Stimulated activated CD4-positive, alpha-beta T cell treated with anti-CD3 and anti-CD28 coated beads, Interleukin-15, amount 100 ng/mL, for 24 hours (primary cell): ENCODE measurements around the gene ZNF180.
"Not testable (repeated sequence)": the region's sequence is repeated elsewhere in the genome, so short reads cannot be mapped to it uniquely, and the experiment has no call there.

Experiments used
- DNase-seq: peaks from one replicate; pipeline ENCODE4 v3.0.0-alpha.2; 2020

ZNF180 gene

DNA sequence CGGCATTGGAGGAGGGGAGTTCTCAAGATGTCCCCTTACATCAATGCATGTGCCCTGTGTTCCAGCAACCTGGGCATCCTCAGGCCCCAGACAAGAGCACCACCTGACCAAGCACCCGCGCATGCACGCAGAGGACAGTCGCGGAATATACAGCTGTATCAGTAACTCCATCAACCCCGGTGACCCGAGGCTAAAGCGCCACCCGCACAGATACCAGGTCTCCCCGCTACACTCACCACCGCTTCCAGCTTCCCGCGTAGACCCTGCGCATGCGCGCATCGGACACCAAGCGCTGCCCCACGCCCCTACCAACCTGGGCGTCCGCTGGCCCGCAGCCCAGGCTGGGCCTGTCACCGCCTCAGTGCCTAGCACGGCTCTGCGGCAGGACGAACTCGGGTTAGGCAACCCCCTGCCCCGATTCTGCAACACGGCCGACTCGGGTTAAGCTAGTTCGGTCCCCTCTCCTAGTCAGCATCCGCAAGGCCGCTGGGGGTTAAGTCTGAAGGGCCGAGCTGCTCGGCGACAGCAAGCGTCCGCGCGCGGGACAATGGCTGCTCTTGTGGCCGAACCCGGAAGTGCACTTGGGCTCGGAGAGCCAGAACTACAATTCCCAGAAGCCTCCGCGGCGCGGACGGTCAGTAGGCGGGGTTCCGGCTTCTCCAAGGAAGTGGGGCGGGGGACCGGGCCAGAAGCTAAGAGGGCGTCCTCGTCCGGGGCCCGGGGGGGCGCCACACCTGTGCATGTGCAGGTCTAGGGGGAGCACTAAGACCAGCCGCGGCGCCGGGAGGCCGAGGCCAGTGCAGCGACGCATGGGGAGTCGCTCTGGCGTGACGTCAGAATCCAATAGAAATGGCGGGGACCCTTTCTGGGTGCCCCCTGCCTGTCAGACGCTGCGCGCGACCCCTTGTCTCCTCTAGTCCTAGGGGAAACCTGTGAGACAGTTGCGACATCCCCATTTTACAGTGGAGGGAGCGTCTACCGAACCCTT lies at the start of gene ZNF180:
Gene ZNF180 (minus strand): TSS at position 561 of the 988 bp plus-strand sequence. CDS start 3,188 bp downstream, outside the sequence.
- peak; percentile 97 for DNase-seq

DNA sequence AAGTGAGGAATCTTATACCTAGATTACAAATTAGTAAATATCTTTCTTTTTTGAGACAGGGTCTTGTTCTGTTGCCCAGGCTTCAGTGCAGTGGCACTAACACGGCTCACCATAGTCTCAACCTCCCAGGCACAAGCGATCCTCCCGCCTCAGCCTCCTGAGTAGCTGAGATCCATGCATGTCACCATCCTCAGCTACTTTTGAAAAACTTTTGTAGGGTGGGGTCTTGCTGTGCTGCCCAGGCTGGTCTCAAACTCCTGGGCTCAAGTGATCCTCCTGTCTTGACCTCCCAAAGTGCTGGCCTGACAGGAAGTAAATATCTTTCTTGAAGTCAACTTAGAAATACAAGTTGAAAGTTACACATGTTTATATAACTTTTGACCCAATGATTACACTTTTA lies 49.2 kb upstream of the ZNF180 start:
- DNase-seq = no peak

DNA sequence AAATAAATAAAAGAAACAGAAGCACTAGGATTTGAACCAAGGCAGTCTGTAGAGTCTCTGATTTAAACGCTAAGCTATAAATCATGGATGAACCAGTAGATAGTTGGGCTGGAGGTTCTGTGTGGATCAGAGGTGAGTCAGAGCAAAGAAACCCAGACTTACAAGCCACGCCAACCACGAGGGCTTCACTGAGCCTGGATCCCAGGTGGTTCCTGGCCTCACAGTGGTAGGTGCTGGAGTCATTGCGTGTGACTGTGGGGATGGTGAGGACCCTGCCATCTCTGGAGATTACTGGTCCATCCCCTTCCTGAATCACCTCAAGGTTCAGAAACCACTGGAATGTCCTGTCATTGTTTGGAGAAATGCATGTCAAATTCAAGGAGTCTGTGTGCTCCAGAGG lies 48.4 kb upstream of the ZNF180 start:
- DNase-seq = no peak

DNA sequence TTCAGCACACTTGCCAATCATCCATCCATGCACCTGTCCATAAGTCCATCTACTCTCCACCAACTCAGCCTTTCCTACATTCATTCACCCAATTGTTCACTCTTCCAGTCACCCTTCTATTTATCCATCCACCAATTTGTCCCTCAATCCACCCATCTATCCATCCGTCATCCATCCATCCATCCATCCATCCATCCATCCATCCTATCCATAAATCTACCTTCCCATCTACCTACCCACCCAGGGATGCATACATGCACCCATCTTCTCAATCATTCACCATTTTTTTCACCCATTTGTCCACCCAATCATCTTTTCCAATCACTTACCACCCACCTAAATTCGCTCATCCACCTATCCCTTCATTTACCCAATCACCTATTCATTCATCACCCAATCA lies 43.7 kb upstream of the ZNF180 start:
- DNase-seq = no peak

DNA sequence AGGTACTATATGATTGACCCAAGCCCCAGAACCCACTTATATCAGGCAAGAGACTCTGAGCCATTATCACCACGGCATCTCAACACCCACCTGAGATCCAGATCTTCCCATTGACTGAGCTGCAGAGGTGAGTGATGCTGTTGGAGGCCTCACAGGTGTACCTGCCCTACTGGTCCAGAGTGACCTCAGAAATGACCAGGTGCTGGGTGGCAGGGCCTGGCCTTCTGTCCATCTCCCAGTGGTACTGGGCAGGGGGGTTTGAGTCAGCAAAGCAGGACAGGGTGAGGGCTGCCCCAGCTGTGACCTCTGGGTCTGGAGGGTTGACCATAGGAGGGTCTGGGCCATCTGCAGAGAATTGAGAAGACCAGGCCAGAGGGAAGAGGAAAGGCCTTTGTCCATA lies 42.3 kb upstream of the ZNF180 start:
- DNase-seq = no peak

DNA sequence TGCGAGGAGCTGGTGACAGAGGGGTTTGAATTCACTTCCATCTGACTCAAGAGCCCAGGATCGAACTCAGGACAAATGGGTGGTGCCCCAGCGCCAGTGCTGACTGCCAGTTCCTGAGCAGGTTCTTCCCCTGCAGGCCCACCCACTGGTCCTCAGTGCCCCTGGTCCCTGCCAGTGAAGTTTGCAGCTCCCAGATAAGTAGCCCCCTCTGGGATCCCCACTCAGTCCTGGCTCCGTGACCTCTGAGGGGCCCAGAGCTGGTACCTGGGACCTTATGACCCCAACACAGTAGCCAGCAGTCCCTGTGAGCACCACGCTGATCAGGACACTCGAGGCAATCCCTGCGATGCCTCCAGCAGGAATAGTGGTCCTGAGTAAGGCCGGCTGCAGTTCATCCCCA lies 40.4 kb upstream of the ZNF180 start:
- no peak for DNase-seq

DNA sequence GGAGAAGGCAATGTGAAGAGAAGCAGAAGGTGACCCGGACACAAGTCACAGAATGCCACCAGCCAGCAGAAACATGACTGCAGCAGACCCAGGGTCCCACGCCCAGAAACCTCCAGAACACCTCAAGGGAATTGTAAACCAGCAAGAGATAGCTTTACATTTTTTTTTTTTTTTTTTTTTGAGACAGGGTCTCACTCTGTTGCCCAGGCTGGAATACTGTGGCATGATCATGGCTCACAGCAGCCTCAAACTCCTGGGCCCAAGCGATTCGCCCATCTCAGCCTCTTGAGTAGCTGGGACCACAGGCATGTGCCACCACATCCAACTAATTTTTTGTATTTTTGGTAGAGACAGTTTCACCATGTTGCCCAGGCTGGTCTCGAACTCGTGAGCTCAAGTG lies 39.7 kb upstream of the ZNF180 start:
- DNase-seq = no peak

DNA sequence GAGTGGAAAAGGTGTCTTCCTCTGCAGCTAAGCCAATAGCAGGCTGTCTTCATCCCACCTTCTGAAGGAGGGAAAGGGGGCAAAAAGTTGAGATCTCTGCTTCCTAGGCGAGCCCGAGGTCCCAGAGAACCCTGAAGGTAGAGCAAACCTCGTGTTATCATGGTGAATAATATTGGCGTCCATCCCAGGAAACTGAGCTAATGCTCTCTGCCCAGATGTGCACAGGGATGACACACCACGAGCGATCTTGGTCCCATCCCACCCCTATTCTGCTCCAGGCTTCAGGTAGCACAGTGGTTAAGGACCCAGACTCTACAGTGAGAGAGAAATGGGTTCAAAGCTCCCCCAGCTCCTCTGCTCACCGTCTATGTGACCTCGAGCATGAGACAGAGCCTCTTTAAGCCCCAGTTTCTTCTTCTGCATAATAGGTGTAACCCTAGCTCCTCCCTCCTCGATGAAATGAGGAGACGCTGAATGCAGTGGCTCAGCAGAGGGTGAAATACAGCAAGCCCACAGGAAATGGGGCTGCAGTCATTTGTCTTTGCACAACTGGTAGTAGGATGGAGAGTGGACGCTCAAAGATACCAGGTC lies 39.0 kb upstream of the ZNF180 start:
- no peak for DNase-seq

DNA sequence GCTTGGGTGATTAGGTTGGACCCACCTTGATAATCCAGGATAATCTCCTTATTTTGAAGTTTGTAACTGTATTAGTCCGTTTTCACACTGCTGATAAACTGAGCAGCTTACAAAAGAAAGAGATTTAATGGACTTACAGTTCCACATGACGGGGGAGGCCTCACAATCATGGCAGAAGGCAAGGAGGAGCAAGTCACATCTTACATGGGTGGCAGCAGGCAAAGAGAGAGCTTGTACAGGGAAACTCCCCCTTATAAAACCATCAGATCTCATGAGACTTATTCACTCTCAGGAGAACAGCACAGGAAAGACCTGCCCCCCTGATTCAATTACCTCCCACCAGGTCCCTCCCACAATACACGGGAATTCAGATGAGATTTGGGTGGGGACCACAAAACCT lies 35.0 kb upstream of the ZNF180 start:
- not testable (repeated sequence) for DNase-seq

DNA sequence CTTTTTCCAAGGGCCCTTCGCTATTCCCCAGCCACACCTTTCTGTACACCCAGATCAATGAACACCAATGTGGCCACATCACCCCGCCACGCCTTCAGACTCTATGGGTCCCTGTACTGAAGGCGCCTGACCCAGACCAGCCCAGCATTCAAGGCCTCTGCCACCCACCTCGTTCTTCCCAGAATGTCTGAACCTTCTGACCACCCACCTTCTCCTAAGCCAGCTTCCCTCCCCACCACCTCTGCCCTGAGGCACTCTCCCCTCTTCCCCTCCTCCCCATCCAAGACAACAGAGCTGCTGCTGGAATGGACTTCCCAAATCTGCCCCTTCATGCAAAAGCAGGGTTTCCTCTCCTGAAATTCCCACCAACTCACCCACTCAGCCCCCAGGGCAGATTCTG lies 32.5 kb upstream of the ZNF180 start:
- no peak for DNase-seq

DNA sequence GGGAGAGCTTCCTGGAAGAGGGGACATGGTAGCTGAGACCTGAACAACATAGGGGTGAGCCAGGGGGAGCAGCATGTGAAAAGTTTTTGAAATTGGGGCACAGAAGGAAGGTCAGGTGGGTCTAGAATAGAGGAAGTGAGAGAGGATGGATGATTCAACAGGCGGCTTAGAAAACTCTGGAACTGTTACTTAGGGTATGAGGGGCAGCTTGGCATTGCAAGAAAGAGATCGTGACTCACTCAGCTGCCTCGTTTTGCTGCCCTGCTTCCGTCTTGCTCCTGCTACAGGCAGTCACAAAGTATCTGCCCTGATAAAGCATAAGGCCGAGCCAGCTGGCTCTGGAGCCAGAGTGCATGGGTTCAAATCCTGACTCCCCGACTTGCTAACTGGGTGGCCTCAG lies 30.5 kb upstream of the ZNF180 start:
- DNase-seq = no peak

DNA sequence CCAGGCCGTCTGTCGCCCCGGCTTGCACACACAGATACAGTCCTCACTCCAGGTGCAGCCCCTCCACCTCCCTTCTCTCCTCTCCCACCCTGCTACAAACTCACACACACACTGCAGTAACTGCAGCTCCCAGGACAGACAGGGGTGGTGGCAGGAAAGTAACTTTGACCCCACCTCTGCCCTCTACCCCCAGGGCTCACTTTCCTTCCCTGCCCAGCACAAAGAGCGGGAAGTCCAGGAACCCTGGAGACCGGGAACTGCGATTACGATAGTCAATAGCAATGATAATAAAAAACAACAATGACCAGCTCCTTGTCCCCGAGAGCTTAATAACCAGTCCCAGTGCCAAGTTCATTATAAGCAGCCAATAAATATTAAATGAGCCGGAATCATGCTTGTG lies 29.2 kb upstream of the ZNF180 start, which contains the start of gene CEACAM20:
Gene CEACAM20 (minus strand): TSS at position 140 of the 400 bp plus-strand sequence. CDS start 166 bp downstream, outside the sequence.
- DNase-seq = no peak

DNA sequence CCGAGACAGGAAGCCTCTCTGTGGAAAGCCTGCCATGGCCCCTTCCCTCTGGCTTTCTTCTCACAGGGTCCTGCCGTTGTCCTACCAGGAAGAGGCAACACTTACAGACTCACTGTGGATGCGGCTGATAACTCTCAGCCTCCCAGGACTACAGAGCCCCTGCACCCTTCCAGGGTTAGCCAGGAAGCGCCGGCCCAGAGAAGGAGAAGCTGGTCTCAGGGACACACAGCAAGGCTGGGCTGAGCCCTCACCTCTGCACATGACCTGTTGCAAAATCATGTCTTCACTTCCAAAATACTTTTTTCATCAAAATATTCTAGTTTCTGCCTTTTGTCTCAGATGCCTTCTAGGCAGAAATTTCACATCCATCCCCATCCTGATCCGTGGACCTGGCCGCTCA lies 27.2 kb upstream of the ZNF180 start:
- DNase-seq = no peak

DNA sequence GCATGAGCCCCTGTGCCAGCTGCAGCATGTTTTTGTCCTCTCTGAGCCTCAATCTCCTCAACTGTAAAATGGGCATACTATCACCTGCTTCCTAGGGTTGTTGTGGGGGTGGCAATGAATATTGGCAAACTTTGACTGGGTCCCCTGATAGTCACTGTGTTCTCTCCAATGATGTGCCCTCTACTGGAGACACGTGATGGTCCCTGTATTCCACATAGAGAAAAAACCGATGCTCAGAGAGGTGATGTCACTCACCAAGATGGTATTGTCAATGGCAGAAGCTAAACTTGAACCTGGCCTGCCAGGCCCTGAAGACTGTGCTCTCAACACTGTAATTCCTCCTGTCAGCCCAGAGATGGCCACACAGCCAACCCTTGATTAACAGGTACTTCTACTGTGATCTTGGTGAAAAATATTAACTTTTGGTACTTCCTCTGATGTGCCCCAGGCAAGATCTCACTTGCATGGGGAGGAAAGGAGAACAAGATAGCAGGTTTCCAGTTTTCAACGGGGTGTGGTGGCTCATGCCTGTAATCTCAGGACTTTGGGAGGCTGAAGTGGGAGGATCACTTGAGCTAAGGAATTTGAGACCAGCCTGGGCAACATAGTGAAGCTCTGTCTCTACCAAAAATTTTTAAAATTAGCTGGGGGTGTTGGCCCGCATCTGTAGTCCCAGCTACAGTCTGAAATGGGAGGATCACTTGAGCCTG lies 25.6 kb upstream of the ZNF180 start:
- DNase-seq = no peak

DNA sequence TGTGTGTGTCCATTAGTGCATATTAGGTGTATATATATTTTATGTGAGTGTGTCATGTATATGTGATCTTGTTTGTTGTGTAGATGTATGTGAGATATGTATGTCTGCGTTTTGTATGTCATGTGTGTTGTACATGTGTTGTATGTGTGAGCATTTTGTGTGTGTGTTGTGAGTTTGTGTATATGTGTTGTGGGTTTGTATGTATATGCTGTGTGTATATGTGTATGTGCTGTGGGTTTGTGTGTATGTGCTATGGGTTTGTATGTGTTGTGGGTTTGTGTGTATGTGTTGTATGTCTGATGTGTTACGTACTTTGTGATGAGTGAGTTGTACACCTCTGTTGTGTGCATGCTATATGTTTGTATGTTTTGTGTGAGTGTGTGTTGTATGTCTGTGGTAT lies 21.0 kb upstream of the ZNF180 start:
- DNase-seq = no peak

DNA sequence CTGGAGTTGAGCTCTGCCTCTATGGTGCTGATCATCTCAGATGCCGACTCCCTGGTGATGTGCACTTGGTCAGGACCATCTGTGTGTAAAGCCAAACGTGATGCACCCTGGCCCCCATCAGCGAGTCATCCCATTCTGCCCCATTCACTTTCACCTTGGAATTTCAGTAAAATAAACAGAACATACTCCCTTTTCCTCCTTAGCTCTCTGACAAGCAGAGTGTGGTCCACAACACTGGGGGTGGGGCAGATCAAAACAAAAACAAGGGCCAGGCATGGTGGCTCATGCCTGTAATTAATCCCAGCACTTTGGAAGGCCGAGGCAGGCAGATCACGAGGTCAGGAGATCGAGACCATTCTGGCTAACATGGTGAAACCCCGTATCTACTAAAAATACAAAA lies 16.8 kb upstream of the ZNF180 start:
- DNase-seq = no peak

DNA sequence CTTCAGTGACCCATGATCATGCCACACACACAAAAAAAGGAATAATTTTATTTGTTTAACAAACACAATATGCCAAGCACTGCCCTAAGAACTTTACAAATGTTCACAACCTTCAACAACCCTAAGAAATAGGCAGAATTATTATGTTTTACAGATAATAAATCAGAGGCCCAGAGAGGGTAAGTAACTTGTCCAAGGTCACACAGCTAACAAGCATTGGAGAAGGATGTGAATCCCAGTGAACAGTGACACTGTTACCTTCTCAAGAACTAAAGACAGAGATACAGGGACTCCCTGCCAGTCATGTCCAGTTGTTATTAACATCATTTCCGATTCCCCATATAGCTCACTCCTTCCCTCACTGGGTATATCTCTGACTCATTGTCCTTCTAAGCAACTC lies 15.6 kb upstream of the ZNF180 start:
- no peak for DNase-seq

DNA sequence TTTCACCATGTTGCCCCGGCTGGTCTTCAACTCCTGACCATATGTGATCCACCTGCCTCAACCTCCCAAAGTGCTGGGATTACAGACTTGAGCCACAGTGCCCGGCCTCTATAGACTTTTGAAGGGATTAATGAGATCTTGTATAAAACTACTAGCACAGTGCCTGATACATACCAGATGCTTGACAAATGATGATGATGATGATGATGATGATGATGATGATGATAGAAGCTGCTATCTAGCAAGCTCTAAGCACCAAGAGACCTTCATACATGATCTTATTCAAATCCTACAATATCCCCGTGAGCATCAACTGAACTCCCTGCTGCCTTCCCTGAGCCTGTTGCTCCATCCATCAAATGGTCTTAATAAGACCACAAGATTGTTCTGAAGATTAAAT lies 14.7 kb upstream of the ZNF180 start:
- no peak for DNase-seq

DNA sequence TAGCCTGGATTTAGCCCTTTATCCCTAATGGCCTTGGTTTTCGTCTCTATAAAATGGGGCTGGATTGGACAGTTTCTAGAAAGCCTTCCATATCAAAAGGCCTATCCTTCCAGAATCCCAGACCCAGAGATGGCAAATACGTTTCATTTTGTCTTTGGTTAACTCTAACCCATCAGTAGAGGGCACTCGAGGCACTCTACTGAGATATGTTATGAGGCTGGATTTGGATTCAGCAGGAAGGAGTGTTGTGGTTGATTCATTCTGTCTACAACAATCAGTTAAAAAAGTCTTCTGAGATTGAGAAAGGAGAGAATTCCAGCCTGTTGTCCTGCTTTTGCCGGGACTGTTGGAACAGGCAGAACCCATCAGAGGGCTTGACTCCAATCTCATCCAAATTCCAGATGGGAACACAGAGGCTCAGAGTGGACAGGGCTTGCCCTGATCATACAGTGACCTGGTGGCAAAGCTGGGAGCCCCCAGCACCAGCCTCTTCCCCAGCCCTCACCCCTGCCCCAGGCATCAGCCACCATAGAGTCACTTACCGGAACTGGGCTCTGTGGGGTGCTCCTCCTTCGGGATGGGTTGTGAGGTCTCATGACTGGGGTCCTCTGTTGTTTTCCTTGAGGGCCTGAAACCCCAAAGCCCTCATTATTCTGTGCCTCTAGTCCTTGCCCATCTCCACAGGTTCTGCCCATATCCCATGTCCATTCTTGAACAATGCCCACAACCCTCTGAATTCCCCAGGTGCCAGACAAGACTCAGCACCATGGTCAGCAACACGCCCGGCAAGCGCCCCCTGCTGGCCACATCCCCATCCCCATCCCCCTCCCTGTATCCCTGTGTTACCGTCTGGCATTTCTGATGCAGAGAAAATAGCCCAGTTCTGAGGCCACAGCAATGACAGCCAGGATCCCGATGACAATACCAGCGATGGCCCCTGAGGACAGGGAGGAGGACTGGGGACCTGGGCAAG lies 12.3 kb upstream of the ZNF180 start:
- DNase-seq = peak; percentile 58

DNA sequence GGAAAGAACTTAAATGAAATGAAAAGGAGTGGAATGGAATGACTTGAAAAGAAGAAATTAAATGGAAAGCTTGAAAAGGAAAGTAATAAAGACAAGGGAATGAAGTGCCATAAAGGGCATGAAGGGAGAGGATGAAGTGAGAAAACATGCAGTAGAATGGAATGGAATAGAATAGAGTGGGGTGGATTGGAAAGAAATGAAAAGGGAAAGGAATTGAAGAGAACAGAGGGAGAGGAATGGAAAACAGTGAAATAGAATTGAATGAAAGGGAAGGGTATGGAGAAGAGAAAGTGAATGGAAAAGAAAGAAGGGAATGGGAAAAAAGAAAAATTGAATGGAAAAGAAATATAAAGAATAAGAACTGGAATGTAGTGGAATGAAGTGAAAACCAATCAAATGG lies 9.2 kb upstream of the ZNF180 start:
- DNase-seq = no peak

DNA sequence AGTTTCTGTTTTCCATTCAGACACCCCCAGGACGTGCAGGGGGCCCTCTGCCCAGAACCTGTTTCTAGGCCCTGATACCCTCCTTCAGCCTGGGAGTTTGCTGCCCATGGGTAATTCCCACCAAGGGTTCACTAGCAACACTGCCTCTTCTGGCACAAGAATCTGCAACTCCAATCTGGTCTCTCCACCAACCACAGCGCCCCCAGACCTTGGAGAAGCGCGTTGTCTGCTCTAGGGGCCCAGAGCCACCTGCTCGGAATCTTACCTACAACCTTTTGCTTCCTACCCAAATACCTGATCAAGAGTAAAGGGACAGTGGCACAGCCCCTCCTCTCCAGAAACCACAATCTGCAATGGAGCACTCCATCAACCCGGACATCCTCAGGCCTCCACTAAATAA lies 763 bp downstream of the ZNF180 start:
- DNase-seq = no peak

DNA sequence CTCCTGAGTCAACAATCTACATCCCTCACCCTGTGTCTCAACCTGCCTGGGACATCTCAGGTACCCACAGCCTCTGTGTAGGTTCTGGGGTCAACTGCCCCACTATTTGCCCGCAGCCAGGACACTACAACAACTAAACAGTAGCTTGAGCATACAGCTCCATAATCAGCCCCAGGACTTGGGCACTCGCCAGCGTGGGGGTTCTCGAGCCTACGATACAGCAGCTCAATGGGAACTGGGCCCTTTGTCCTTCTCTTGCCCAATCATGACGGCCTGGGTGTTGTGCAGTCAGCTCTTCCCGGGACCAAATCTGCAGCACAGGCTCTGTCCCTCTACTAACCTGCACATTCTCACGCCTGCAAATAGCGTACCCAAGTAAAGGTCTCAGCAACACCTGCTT lies 1.3 kb downstream of the ZNF180 start:
- no peak for DNase-seq
